Fibroblast of peridontal ligament (primary cell): Measurements from ENCODE around the gene PGAP6.

ENCODE experiments used
- DNase-seq: peaks from one replicate; pipeline ENCODE4 v3.0.0-alpha.2; 2010; ENCODE audit errors: extremely low read depth

PGAP6 gene

GRCh38 chr16:400061-400591 is 18.3 kb upstream of the PGAP6 start:
- no peak for DNase-seq

- no peak for DNase-seq
Observed at GRCh38 chr16:399340-400019, 17.7 kb upstream of the PGAP6 start.

- DNase-seq = no peak
Observed at GRCh38 chr16:398561-399339, 17.0 kb upstream of the PGAP6 start.

- DNase-seq = peak; percentile 64
Observed at GRCh38 chr16:397736-398332, 16.1 kb upstream of the PGAP6 start.

- DNase-seq = no peak
Observed at GRCh38 chr16:397135-397661, 15.4 kb upstream of the PGAP6 start, which contains the start of gene NME4. Gene NME4, plus strand, starts transcription at chr16:397199. Its CDS starts 24 bp downstream, at chr16:397223.

- DNase-seq = peak; percentile 35
Observed at GRCh38 chr16:396605-397004, 14.8 kb upstream of the PGAP6 start.

GRCh38 chr16:396199-396598 is 14.4 kb upstream of the PGAP6 start:
- no peak for DNase-seq

- DNase-seq = no peak
Observed at GRCh38 chr16:392450-393030, 10.8 kb upstream of the PGAP6 start.

GRCh38 chr16:391885-392335 is 10.1 kb upstream of the PGAP6 start:
- DNase-seq = peak; percentile 58

GRCh38 chr16:389352-389751 is 7.6 kb upstream of the PGAP6 start:
- no peak for DNase-seq

GRCh38 chr16:387761-388666 is 6.2 kb upstream of the PGAP6 start:
- peak; percentile 30 for DNase-seq

GRCh38 chr16:386641-387156 is 4.9 kb upstream of the PGAP6 start:
- no peak for DNase-seq

- DNase-seq = no peak
Observed at GRCh38 chr16:383326-384051, 1.7 kb upstream of the PGAP6 start.

- no peak for DNase-seq
Observed at GRCh38 chr16:381012-381788, 578 bp downstream of the PGAP6 start.

GRCh38 chr16:380762-381011 is 1.1 kb downstream of the PGAP6 start:
- DNase-seq = no peak

GRCh38 chr16:379961-380761 is 1.6 kb downstream of the PGAP6 start:
- DNase-seq = no peak

- no peak for DNase-seq
Observed at GRCh38 chr16:379183-379960, 2.4 kb downstream of the PGAP6 start.

GRCh38 chr16:378821-379182 is 3.0 kb downstream of the PGAP6 start:
- no peak for DNase-seq
